ENCODE data around the gene PRDM16. TPM values are rescaled to one million over a fixed set of nuclear protein-coding genes. Genes with fewer than 3 reads are reported as not detected.

The PRDM16 gene
- total and polyA plus RNA-seq, 2 experiments from 2014 or later: 0.14 to 0.16 TPM

DNA sequence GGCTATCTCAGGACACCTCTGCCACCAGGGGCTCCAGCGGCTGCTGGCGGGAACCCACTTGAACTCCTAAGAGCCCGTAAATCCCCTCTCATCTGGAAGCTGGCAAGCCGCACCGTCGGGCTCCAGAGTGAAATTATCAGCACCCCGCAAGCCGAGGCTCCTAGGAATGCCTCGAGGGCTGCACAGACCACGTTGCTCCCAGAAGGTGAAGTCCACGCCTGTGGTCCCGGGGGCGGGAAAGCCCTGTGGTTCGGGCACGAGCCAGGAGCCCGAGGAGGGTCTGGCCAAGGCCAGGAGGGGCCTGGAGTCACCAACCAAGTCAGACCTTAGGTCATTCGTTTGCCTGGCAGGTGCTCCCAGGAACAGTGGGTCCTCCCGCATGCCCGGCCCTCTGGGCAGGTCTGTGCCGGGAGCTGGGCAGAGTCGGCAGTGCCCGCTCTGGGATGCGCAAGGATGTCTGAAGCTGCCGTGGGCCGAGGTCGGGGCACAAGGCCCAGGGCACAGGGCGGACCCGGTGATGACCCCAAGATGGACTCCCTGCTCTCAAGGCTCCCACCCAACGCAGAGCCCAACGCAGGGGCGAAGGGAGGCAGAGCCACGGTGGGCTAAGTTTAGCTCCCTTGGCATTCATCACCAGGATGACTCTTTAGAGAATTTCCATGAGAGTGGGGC lies 38.9 kb upstream of the PRDM16 start:
- Histone ChIP-seq H3K79me2 (replicated peaks; ENCODE audit: insufficient read depth) (no peaks in the 10 kb centered on the region), H4K20me1 (replicated peaks; ENCODE audit: insufficient read depth) (no peaks in the 10 kb centered on the region), H3K36me3 (ENCODE audit: insufficient read depth) (no peaks in the 10 kb centered on the region), H3F3A (replicated peaks; ENCODE audit: low read depth) (no peaks in the 10 kb centered on the region), H3K4me2 (no peak overlapping the region), H3K9me2 (ENCODE audit: insufficient read depth) (no peaks in the 10 kb centered on the region), H2AFZ (no peak overlapping the region), H3K4me3 (no peak overlapping the region), H3K27ac (ENCODE audit: low read depth) (no peak overlapping the region), H3K4me1 (ENCODE audit: insufficient read depth) (no peaks in the 10 kb centered on the region), H3K27me3 (ENCODE audit: insufficient read depth) (no peaks in the 10 kb centered on the region)
- Mint-ChIP-seq H3K36me3 (ENCODE audit: low read depth) (no peaks in the 10 kb centered on the region), H3K27ac (no peak overlapping the region), H3K27me3 (ENCODE audit: insufficient read depth, low read depth, poor library complexity) (peaks cover 9% of the 10 kb centered on the region), H3K4me1 (no peaks in the 10 kb centered on the region), H3K4me3 (no peak overlapping the region), H3K9me3 (no peaks in the 10 kb centered on the region)
- DNase-seq (ENCODE audit: low spot score): no peak
- TF ChIP-seq ZNF114 (CRISPR knock-in tag; IDR thresholded peaks at IDR 0.05) (no peak), POLR2AphosphoS5 (IDR thresholded peaks at IDR 0.05; ENCODE audit: low read depth) (no peak), EZH2phosphoT487 (IDR thresholded peaks at IDR 0.05; ENCODE audit: unreplicated experiment) (no peak), NANOG (IDR thresholded peaks at IDR 0.05; ENCODE audit: borderline replicate concordance) (no peak), STAT1 (IDR thresholded peaks at IDR 0.05; ENCODE audit: unreplicated experiment) (no peak), EZH2 (IDR thresholded peaks at IDR 0.05; ENCODE audit: low read depth, unreplicated experiment) (no peak)
- TF ChIP-seq, protein P1, sequence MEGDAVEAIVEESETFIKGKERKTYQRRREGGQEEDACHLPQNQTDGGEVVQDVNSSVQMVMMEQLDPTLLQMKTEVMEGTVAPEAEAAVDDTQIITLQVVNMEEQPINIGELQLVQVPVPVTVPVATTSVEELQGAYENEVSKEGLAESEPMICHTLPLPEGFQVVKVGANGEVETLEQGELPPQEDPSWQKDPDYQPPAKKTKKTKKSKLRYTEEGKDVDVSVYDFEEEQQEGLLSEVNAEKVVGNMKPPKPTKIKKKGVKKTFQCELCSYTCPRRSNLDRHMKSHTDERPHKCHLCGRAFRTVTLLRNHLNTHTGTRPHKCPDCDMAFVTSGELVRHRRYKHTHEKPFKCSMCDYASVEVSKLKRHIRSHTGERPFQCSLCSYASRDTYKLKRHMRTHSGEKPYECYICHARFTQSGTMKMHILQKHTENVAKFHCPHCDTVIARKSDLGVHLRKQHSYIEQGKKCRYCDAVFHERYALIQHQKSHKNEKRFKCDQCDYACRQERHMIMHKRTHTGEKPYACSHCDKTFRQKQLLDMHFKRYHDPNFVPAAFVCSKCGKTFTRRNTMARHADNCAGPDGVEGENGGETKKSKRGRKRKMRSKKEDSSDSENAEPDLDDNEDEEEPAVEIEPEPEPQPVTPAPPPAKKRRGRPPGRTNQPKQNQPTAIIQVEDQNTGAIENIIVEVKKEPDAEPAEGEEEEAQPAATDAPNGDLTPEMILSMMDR (conservative IDR thresholded peaks at IDR 0.05; ENCODE audit: low read depth in 2 of 2): no peak
- TF ChIP-seq, protein P2, sequence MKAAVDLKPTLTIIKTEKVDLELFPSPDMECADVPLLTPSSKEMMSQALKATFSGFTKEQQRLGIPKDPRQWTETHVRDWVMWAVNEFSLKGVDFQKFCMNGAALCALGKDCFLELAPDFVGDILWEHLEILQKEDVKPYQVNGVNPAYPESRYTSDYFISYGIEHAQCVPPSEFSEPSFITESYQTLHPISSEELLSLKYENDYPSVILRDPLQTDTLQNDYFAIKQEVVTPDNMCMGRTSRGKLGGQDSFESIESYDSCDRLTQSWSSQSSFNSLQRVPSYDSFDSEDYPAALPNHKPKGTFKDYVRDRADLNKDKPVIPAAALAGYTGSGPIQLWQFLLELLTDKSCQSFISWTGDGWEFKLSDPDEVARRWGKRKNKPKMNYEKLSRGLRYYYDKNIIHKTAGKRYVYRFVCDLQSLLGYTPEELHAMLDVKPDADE (IDR thresholded peaks at IDR 0.05): no peak
- ATAC-seq: no peak

DNA sequence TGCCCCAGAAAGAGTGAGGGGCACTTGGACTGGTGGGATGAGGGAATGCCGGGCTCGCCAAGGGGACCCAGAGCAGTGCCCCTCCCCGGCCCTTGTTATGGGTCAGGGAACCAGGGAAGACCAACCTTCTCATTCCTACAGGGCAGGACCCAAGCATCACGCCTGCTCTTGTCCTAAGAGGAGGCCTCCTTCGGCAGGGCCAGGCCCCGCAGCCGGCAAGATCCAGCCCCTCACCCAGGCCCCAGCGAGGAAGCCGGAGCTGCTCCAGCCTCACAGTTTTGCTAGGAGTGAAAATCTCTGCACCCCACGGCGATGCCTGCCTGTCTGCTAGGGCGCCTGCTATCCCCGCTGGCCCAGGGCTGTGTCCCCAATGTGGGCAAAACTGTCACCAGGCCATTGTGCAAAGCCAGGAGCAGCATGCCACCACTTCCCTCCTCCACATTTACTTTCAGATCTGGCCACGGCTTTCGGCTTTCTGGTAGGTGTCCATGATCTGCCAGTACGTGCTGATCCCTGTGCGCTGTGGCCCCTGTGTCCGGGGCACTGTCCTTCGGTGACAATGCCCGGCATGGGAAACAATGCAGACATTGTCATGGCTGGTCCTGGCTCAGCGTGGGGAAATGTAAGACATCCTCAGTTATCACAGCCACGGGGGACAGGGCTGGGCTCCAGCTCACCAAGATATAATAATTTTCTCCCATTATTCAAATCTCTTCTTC lies 38.2 kb upstream of the PRDM16 start:
- no peaks in the 10 kb centered on the region for H3K27me3 ChIP-seq (ENCODE audit: insufficient read depth)
- no peak for TF ChIP-seq EZH2phosphoT487 (IDR thresholded peaks at IDR 0.05; ENCODE audit: unreplicated experiment)
- no peak for TF ChIP-seq ZNF114 (CRISPR knock-in tag; IDR thresholded peaks at IDR 0.05)
- TF ChIP-seq, protein P2 (IDR thresholded peaks at IDR 0.05): no peak
- TF ChIP-seq, protein P3, sequence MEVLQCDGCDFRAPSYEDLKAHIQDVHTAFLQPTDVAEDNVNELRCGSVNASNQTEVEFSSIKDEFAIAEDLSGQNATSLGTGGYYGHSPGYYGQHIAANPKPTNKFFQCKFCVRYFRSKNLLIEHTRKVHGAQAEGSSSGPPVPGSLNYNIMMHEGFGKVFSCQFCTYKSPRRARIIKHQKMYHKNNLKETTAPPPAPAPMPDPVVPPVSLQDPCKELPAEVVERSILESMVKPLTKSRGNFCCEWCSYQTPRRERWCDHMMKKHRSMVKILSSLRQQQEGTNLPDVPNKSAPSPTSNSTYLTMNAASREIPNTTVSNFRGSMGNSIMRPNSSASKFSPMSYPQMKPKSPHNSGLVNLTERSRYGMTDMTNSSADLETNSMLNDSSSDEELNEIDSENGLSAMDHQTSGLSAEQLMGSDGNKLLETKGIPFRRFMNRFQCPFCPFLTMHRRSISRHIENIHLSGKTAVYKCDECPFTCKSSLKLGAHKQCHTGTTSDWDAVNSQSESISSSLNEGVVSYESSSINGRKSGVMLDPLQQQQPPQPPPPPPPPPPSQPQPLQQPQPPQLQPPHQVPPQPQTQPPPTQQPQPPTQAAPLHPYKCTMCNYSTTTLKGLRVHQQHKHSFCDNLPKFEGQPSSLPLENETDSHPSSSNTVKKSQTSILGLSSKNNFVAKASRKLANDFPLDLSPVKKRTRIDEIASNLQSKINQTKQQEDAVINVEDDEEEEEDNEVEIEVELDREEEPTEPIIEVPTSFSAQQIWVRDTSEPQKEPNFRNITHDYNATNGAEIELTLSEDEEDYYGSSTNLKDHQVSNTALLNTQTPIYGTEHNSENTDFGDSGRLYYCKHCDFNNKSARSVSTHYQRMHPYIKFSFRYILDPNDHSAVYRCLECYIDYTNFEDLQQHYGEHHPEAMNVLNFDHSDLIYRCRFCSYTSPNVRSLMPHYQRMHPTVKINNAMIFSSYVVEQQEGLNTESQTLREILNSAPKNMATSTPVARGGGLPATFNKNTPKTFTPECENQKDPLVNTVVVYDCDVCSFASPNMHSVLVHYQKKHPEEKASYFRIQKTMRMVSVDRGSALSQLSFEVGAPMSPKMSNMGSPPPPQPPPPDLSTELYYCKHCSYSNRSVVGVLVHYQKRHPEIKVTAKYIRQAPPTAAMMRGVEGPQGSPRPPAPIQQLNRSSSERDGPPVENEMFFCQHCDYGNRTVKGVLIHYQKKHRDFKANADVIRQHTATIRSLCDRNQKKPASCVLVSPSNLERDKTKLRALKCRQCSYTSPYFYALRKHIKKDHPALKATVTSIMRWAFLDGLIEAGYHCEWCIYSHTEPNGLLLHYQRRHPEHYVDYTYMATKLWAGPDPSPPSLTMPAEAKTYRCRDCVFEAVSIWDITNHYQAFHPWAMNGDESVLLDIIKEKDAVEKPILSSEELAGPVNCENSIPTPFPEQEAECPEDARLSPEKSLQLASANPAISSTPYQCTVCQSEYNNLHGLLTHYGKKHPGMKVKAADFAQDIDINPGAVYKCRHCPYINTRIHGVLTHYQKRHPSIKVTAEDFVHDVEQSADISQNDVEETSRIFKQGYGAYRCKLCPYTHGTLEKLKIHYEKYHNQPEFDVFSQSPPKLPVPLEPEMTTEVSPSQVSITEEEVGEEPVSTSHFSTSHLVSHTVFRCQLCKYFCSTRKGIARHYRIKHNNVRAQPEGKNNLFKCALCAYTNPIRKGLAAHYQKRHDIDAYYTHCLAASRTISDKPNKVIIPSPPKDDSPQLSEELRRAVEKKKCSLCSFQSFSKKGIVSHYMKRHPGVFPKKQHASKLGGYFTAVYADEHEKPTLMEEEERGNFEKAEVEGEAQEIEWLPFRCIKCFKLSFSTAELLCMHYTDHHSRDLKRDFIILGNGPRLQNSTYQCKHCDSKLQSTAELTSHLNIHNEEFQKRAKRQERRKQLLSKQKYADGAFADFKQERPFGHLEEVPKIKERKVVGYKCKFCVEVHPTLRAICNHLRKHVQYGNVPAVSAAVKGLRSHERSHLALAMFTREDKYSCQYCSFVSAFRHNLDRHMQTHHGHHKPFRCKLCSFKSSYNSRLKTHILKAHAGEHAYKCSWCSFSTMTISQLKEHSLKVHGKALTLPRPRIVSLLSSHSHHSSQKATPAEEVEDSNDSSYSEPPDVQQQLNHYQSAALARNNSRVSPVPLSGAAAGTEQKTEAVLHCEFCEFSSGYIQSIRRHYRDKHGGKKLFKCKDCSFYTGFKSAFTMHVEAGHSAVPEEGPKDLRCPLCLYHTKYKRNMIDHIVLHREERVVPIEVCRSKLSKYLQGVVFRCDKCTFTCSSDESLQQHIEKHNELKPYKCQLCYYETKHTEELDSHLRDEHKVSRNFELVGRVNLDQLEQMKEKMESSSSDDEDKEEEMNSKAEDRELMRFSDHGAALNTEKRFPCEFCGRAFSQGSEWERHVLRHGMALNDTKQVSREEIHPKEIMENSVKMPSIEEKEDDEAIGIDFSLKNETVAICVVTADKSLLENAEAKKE (CRISPR knock-in tag; IDR thresholded peaks at IDR 0.05): no peak
- TF ChIP-seq NANOG (IDR thresholded peaks at IDR 0.05; ENCODE audit: borderline replicate concordance): no peak
- no peak for TF ChIP-seq EZH2 (IDR thresholded peaks at IDR 0.05; ENCODE audit: low read depth, unreplicated experiment)

More for the DNA sequence above, 38.2 kb upstream of the PRDM16 start:
- Histone ChIP-seq H3K27ac (ENCODE audit: low read depth) (no peak overlapping the region), H4K20me1 (replicated peaks; ENCODE audit: insufficient read depth) (no peaks in the 10 kb centered on the region), H3K4me1 (ENCODE audit: insufficient read depth) (no peaks in the 10 kb centered on the region), H3K4me3 (no peak overlapping the region), H3F3A (replicated peaks; ENCODE audit: low read depth) (no peaks in the 10 kb centered on the region), H3K79me2 (replicated peaks; ENCODE audit: insufficient read depth) (no peaks in the 10 kb centered on the region), H3K36me3 (ENCODE audit: insufficient read depth) (no peaks in the 10 kb centered on the region), H3K4me2 (no peak overlapping the region), H2AFZ (no peak overlapping the region), H3K9me2 (ENCODE audit: insufficient read depth) (no peaks in the 10 kb centered on the region)
- H3K4me1 Mint-ChIP-seq: no peaks in the 10 kb centered on the region
- no peaks in the 10 kb centered on the region for H3K9me3 Mint-ChIP-seq
- no peaks in the 10 kb centered on the region for H3K36me3 Mint-ChIP-seq (ENCODE audit: low read depth)
- no peak for ATAC-seq
- H3K27me3 Mint-ChIP-seq (ENCODE audit: insufficient read depth, low read depth, poor library complexity): peaks cover 9% of the 10 kb centered on the region
- no peak overlapping the region for H3K4me3 Mint-ChIP-seq
- DNase-seq (ENCODE audit: low spot score): no peak
- H3K27ac Mint-ChIP-seq: no peak overlapping the region

Measured in GM23338 (cell line).